ENCODE measurements around the gene TTLL9.

Gene TTLL9

GRCh38 chr20:31990641-31991338 lies 120.4 kb downstream of the TTLL9 start:
- no peak for TF ChIP-seq ZFX (IDR thresholded peaks at IDR 0.05)
- TF ChIP-seq, protein P1, sequence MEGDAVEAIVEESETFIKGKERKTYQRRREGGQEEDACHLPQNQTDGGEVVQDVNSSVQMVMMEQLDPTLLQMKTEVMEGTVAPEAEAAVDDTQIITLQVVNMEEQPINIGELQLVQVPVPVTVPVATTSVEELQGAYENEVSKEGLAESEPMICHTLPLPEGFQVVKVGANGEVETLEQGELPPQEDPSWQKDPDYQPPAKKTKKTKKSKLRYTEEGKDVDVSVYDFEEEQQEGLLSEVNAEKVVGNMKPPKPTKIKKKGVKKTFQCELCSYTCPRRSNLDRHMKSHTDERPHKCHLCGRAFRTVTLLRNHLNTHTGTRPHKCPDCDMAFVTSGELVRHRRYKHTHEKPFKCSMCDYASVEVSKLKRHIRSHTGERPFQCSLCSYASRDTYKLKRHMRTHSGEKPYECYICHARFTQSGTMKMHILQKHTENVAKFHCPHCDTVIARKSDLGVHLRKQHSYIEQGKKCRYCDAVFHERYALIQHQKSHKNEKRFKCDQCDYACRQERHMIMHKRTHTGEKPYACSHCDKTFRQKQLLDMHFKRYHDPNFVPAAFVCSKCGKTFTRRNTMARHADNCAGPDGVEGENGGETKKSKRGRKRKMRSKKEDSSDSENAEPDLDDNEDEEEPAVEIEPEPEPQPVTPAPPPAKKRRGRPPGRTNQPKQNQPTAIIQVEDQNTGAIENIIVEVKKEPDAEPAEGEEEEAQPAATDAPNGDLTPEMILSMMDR (conservative IDR thresholded peaks at IDR 0.05) = no peak
- no peak overlapping the region for H3K27ac ChIP-seq

- TF ChIP-seq ZFX (IDR thresholded peaks at IDR 0.05) = no peak
- TF ChIP-seq, protein P1 (conservative IDR thresholded peaks at IDR 0.05) = no peak
- no peak overlapping the region for H3K27ac ChIP-seq
Observed at GRCh38 chr20:31991339-31991705, 120.9 kb downstream of the TTLL9 start.

DNA sequence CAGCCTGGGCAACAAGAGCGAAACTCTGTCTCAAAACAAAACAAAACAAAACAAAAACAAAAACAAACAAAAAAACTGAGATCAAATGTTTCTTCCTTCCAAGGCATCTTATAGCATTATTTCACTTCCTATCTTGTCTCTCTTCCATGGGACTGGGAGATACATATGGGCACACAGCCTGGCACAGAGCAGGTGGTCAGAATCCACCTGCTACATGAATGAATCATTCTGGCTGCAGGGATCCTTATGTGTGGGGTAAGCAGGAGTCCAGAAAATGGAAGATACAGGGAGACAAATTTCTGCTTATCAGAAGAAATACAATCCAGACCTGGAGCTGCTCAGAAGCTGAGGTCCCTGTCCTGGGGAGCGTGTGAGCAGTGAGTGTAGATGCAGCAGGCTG lies 121.7 kb downstream of the TTLL9 start:
- no peak for TF ChIP-seq ZFX (IDR thresholded peaks at IDR 0.05)
- TF ChIP-seq, protein P1 (conservative IDR thresholded peaks at IDR 0.05) = no peak
- H3K27ac ChIP-seq = no peak overlapping the region
